SHP77 treated with DMSO at 0.1 percent for 48 hours (cell line): ENCODE data around the gene SLC31A2.

Source experiments
- DNase-seq: peaks from one replicate; lab custom pipeline; 2025; lab: John Stamatoyannopoulos, UW

The SLC31A2 gene

DNA sequence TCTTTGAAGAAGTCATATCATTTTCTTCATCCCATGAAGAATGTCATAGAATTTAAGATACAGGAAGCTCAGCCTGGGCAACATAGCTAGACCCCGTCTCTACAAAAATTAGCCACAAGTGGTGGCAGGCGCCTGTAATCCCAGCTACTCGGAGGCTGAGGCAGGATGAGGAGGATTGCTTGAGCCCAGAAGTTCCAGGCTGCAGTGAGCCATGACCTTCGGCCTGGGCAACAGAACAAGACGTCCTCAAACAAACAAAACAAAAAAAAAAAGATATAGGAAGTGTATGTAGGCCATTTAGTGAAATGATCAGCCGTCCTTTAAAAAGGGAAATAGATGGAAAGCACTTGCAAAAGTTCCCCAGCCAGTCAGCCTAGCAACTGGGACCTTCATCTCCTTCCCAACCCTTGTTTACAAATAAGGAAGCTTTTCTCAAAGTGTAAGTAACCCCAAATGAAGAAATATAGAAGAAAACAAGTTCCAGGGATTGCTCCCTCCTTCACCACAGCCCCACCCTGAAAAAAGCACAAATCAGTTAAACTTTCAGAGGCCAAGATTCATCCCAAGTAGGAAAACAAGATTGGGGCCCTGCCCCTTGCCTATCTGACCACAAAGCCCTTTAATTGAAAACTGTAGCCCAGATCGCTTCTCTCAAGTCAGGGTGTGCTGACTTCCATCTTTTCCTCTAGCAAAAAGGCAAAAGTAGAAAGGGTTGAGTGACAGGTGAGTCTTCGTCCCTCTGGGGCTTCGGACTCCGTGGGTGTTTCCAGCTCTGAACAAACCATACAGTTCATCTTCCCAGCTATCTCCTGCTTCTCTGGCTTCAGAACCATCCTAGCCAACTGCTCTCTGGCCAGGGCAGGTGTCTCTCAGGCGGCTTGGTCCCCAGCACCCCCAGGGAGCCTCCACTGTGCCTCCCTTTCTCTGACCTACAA lies 1.2 kb downstream of the SLC31A2 start:
- no peak for DNase-seq

DNA sequence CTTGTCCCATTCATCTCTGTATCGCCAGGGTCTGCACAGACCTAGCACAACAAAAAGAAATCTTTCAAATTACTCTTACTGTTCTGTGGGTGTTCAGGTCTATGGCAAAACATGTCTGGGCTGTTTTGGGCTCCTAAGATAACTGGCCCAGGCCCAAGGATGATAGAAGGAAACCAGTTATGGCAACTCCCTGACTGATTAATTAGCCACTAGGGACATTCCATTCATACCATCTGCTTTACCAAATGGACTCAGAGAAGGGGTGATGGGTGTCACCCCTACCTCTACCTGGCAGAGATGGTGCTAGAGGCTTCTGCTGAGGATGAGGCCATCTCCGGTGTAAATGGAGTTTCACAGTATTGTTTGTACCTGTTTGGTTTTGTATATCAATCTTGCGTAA lies 1.9 kb downstream of the SLC31A2 start:
- DNase-seq = no peak

DNA sequence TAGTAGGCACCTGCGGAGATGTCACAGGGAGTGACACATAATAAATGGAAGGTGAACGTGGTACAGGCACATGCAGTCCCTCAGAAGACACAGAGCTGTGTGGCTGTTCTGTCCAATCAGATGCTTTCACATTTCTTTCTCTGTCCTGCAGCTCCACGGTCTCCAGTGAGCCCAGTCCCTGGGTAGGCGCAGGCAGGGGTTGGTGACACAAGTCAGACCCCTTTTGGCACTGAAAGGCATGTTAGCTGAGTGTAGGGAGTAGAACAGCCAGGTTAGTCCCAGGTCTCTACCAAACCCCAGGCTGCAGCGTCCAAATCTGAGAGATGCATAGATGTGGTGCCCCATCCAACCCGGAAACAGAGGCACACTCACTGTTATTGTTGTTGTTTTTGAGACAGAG lies 2.8 kb downstream of the SLC31A2 start:
- DNase-seq = no peak

DNA sequence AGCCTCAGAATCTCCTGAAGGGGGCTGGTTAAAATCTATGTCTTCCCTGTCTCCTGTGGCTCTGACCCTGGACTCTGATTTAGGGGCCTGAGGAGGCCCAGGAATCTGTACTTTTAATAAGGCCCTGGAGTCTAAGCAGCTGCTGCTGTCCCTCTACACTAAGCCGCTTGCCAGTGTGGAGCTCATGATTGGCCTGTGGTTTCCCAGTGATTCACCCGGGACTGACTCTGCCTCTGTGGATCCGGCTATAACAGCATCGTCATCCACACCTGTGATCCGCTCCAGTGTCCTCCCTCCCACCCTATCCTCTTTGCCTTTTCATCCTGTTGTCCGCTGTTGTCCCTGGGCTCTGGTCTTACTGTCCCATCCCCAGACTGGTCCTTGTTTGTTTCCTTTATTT lies 3.7 kb downstream of the SLC31A2 start:
- DNase-seq = no peak

DNA sequence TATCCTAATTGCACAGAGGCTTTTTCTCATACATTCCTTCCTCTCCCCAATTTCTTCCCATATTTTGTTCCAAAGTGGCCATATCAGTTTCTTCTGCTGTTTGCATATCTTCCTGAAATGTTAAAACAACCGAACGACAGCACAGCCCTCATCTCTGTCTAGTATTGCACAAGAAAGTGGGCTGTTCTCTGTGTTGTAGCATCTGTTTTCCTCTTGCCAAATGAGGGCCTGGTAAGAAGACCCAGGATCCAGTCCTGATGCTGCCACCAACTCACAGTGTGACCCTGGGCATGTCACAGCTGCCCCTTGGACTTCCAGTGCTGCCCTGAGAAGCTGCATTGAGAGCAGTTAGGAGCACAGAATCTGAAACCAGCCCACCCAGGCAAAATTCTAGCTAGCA lies 4.1 kb downstream of the SLC31A2 start:
- DNase-seq = no peak

DNA sequence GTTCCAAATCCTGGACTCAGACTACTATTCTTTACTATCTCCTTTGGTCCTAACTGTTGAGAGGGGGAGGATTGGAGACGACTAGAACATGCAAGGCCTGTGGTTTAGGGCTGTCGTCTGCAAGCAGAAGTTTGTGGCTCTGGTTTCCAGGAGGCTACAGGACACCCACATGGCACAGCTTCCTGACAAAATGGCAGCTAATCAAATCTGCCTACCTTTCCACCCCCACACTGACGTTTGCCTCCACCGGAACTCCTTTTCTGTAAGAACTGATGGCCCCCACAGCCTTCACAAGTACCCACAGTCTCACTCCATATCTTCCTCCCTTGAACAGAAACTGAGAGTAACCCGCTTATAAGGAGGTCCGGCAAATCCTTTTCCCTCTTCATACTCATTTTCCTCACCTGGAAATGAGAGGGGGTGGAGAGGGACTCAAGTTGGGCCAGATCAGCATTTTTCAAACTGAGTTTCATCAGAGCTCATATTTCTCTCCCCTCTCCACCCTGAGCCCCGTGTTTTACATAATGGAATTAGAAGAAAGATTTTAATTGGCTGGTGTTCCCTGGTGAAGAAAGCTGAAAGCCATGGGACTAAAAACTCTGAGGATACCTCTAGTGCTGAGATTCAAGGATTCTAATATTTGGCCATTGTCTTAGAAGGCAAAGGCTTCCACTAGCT lies 5.2 kb downstream of the SLC31A2 start:
- no peak for DNase-seq

DNA sequence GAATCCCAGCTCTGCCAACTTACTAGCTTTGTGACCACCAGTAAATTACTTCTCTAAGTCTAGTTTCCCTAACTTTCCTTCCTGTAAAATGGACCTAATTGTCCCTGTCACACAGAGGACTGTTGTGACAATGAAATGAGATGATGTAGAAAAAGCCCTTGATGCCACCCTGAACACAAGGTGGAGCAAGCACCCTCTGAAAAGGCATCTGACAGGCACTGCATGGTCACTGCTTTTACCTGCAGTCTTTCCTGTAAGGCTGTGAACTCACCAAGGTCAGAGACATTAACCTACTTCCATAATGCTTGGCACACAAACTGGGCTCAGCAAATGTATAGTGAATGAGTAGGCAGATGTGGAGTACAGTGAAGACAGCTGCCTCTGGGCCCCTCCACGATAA lies 6.1 kb downstream of the SLC31A2 start:
- DNase-seq = no peak

DNA sequence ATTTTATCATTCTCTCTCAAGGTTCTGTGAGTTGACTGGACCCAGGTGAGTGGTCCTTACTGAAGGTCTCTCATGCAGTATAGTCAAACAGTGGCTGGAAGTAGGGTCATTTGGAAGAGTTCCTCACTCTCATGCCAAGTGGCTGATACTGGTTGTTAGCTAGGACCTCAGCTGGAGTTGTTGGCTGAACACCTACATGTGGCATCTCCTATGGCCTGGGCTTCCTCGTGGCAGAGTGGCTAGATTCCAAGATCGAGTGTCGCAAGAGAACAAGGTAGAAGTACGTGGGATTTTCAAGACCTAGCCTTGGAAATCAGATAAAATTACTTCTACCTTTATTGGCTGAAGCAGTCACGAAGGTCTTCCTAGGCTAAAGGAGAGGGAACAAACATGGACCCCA lies 7.6 kb downstream of the SLC31A2 start:
- DNase-seq = no peak

DNA sequence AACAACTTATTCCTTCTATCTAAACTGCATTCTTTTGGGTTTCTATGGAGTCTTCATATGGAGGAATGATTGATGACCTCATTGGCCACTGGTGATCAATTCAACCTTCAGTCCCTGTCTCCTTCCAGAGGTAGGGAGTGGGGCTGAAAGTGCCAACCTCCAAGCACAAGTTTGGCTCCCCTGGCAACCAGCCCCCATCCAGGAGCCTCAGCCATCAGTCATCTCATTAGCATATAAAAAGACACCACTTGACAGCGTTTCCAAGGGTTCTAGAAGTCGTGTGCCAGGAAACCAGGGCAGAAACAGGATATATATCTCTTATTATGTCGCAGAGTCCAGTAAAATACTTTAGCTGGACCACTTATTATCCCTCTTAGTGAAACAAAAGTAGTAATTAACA lies 9.8 kb downstream of the SLC31A2 start:
- DNase-seq = no peak

DNA sequence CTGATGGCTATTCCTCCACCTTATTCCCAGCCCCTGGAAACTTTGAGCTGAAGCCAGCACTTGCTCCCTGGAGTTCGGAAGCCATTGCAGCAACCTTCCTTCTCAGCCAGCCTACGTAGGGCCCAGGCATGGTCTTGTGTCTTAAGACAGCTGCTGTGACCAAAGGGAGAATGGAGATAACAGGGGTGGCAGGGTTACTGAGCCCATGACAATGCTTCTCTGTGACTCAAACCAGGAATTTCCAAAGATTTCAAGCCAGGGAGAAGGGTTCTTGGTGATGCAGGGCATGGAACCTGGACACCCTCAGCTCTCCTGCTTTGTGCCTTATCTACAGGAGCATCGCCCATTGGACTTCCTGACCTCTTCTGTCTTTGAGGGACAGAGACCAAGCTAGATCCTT lies 12.2 kb downstream of the SLC31A2 start:
- no peak for DNase-seq

DNA sequence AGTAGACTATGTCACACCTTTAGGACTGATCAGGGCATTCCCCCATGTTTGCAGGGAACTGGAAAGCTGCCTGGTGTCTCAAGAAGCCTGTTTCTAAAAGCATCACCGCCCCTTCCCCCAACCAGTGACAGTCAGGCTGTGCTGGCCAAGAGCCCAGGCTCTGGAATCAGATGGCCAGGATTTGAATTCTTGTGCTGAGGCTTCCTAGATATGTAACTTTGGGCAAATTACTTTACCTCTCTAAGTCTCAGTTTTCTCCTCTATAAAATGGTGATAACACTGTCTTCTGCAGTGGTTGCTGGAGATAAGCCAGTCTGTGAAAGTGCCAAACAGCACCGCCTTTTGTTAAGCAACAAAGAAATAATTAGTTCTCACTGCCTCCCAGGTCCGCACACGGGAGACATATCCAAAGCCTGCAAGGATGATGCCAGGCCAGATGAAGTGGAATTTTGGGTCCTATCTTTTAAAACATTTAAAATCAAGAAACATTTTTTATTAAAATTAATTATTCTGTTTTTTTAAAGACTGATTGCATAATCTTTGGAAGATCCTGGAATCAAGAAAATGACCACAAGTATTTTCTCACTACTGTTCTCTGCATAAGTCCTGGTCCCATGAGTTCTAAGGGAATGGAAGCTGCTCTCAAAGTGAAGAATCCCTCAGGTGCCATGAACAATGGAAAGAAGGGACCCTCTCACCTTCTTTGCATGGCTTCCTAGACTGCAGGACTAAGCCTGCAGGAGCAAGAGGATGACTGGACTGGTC lies 13.9 kb downstream of the SLC31A2 start:
- DNase-seq = no peak

DNA sequence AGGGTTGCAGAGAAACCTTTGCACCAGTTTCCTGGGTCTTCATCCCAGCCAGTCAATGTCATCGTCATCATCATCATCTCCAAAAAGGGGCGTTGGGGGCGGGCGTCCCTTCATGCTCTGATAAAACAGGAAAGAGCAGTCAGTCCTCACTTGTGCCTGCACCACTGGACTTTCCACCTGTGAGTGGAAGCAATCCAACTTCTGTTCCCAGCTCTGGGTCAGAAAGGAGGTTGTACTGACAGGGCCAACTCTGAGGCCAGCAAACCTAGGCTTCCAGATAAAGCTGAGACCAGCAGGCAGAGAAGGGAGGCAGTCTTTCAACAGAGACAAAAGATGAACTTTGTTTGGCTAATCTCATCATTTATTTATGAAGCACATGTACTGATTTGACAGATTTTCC lies 15.2 kb downstream of the SLC31A2 start:
- no peak for DNase-seq

DNA sequence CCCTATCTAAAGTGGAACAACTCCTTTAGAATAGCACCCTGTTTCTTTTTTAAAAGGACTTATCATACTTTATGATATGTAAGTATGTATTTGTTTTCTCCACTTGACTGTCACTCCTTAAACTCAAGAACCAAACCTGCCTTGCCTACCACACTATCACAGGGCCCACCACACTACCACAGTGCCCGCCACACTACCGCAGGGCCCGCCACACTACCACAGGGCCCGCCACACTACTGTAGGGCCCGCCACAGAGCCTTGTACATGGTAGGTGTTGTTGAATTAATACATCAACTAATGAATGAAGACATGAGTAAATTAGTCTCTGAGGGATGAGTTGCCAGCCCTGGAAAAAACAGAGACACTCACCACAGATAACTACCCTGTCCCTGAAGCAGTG lies 18.0 kb downstream of the SLC31A2 start:
- no peak for DNase-seq

DNA sequence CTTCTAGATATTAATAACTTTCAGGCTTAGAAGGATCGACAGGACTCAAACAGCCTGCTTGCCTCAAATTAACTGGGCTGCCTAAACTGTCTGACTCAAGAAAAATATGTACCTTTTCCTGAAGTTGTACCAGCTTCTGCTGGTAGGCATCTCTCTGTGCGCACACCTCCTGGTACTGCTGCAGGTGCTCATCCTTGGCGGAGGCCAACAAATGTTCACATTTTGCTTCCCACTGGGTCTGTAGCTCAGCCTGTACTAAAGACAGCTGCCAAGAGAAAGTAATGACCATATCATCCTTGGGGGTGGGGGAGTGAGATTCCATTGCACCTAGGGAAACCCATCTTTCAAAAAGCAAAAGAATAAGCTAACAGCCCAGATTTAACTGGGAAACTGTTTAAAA lies 22.5 kb downstream of the SLC31A2 start:
- DNase-seq = no peak

DNA sequence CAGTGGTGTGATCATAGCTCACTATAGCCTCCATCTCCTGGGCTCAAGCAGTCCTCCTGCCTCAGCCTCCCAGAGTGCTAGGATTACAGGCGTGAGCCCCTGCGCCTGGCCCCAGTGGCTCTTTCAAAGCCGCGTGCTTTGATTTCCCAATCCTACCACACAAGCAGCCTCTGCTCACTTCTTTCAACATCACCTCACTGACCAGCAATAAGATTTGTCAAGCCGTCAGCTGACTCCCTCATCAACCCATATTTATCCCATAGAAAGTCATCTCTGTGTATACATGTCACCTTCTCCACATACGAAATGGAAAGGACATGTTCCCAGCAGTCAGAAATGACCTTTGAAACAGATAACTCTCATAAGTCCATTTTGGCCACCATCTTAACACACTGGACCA lies 26.0 kb downstream of the SLC31A2 start:
- no peak for DNase-seq

DNA sequence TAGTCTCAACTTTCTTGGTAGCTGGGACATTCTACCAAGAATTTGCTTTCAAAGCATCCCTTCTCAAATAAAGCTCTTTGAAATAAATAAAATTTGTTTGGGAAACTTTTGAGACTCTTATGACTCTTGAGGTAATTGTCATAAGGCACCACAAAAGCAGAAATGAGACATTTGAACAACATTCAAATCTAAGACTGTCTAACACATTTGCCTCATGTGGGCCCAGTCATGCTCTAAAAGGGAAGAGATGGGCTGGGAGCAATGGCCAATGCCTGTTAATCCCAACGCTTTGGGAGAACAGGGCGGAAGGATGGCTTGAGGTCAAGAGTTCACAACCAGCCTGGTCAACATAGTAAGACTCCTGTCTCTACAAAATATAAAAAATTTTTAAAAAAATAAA lies 26.4 kb downstream of the SLC31A2 start:
- DNase-seq = no peak

DNA sequence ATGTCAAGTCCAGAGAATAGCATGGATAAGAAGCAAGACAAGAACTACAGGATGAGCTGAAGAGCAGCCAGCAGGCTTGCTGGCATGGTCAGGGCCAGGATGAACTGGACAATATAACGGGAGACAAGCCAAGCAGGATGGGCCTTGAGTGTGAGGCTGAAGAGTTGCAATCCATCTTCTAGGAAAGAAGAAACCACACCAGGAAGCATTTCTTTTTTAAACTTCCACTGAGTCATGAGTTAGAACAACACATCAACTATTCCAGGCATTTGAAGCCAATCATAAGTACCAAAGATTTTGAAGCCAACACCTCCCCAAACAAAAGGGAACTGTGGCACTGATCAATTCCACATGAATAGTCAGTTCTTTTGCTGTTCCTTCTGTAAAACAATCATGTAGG lies 27.3 kb downstream of the SLC31A2 start:
- DNase-seq = no peak

DNA sequence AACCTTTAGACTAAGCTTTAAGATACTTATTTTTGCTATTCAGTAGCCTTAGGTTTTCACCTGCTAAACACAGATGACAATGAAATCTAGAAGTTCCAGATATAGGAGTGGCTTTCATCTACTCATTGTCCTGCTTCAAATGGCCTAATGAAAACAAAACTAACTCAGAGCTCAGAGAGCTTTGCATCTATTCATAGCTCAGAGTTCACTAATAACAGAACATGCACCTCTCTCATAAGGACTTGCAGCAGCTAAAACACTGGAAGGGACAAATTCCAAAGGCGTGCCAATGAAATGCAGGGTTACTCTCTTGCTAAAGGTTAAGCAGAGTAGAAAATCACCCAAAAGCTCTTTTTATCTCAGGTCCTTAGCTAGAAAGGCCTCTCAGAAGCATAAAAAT lies 29.0 kb downstream of the SLC31A2 start:
- no peak for DNase-seq

DNA sequence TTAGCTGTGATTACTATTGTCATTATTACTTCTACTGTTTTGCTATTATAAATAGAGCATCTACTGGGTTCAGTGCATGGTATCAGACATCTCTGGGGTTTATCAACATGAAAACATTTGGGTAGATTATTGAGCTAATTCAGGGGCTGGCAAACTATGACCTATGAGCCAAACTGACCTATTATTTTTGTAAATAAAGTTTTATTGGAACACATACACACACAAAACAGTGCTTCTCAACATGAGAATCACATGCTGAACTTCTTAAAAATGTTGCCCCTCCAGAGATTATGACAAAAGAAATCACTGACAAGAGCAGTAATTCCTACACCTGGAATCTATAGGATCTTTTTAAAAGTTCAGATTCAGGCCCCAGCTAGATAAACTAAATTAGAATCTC lies 30.4 kb downstream of the SLC31A2 start:
- no peak for DNase-seq

DNA sequence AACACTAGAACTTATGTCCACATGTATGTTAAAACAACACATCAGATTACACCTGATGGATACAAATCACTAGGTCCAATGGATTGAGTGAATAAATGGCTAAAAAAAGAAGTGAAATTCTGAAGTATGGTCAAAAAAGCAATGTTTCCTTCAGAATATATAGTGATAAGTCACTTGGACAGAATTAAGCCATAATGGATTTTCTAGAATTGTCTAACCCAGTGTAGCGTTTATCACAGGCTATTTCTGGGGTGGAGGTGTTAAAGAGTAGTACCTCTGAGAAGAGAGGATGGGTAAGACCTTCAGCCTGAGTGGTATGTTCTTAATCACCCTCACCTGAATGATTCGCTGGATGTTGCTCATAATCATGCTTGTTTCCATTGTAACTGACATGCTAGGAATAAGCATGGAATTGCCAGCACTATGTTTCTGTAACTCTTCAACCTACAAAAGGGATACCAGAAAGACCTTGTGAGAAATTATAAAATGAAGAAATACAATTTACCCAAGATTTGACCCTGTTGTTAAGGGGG lies 33.2 kb downstream of the SLC31A2 start:
- DNase-seq = no peak

DNA sequence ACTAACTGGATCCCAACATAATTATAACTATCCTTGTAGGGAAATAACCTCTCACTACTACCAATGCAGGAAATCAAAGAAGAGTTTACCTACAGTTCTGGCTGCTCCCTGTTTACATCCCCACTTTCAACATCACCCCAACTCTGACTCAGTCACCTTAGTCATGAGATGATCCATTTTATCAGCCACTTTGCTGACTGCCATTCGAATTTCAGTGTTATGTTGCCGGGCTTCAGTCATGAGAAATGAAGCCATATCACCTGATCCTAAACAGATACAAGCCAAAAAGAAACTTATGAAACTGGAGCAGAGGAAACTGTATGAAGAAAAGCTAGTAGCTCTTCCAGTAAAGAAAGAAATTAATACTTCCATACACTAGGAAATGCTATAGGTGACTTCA lies 33.7 kb downstream of the SLC31A2 start:
- no peak for DNase-seq

DNA sequence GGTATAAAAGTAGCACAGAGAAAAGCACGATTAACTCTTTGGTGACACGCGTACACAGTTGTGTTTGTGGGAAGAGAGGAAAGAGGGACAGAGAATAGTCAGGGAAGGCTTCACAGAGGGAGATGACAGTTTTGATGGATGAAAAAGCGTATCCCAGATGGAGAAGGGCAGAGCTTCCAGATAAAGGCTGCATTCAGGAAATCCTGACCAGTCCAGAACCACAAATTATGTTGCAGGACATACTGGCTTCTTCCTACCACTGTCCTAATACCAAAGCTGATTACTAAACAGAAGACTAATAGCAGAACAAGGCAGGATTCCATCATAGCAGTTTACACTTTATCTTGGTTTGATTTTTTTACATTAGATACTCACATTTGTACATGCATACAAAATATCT lies 34.5 kb downstream of the SLC31A2 start:
- DNase-seq = no peak
